CD4-positive, alpha-beta memory T cell (primary cell): Measurements from ENCODE around the gene NOX1. TPM values are rescaled to one million over a fixed set of nuclear protein-coding genes. Genes with fewer than 3 reads are reported as not detected.
"Not testable (repeated sequence)": the region's sequence is repeated elsewhere in the genome, so short reads cannot be mapped to it uniquely, and the experiment has no call there.

Source experiments
- CTCF ChIA-PET: fragments of 350-600 bp; sonication (Branson Sonifier 250); formaldehyde crosslinking; loops from one replicate; lab custom pipeline; 2021; ENCODE audit warnings: inconsistent platforms; ENCODE audit not compliant: partially characterized antibody; lab: Charles Lee
- POLR2A ChIA-PET: fragments of 350-600 bp; sonication (Branson Sonifier 250); formaldehyde crosslinking; loops from one replicate; lab custom pipeline; 2021; ENCODE audit not compliant: partially characterized antibody; lab: Charles Lee
- DNase-seq, 5 donors: peaks; one replicate each; pipeline versions ENCODE4 v3.0.0 to v3.0.0-alpha.2; 2020 to 2022; ENCODE audit warnings: mixed read lengths in 1 of 5
- H3K27ac ChIP-seq: one replicate; pipeline ENCODE4 v1.7.0; 2013; ENCODE audit warnings: low read depth, low read length
- H3K27me3 ChIP-seq: 2 replicates; pipeline ENCODE4 v1.7.0; 2013; ENCODE audit warnings: mild to moderate bottlenecking, low read length, moderate library complexity; ENCODE audit not compliant: insufficient read depth
- H3K36me3 ChIP-seq: 2 replicates; pipeline ENCODE4 v1.7.0; 2013; ENCODE audit warnings: mild to moderate bottlenecking, low read length, moderate library complexity; ENCODE audit not compliant: insufficient read depth
- H3K4me1 ChIP-seq: 2 replicates; pipeline ENCODE4 v1.7.0; 2013; ENCODE audit warnings: mild to moderate bottlenecking, low read length, moderate library complexity; ENCODE audit not compliant: insufficient read depth
- H3K4me3 ChIP-seq, 2 donors: one replicate each; pipeline ENCODE4 v1.7.0; 2013; ENCODE audit warnings: low read length in 2 of 2, mild to moderate bottlenecking in 1 of 2
- H3K9me3 ChIP-seq, 2 donors: one replicate each; pipeline ENCODE4 v1.7.0; 2013; ENCODE audit warnings: low read length in 2 of 2, control low read depth in 1 of 2; ENCODE audit not compliant: control insufficient read depth in 1 of 2
- H3K27ac Mint-ChIP-seq, 7 donors: one replicate each; pipeline ENCODE4 v1.8.0; 2020 to 2021; ENCODE audit warnings: mixed read lengths in 7 of 7, mild to moderate bottlenecking in 6 of 7, inconsistent platforms in 3 of 7, moderate library complexity in 3 of 7
- H3K27me3 Mint-ChIP-seq, 2 donors: one replicate each; pipeline ENCODE4 v1.8.0; 2020 to 2021; ENCODE audit warnings: mixed read lengths in 2 of 2
- H3K36me3 Mint-ChIP-seq, 2 donors: one replicate each; pipeline ENCODE4 v1.8.0; 2020 to 2021; ENCODE audit warnings: mixed read lengths in 2 of 2, inconsistent platforms in 1 of 2, mild to moderate bottlenecking in 1 of 2
- H3K4me1 Mint-ChIP-seq, 4 donors: one replicate each; pipeline ENCODE4 v1.8.0; 2020 to 2021; ENCODE audit warnings: mixed read lengths in 4 of 4, mild to moderate bottlenecking in 1 of 4
- H3K4me3 Mint-ChIP-seq, 8 donors: one replicate each; pipeline ENCODE4 v1.8.0; 2020 to 2021; ENCODE audit warnings: mixed read lengths in 8 of 8, mild to moderate bottlenecking in 7 of 8, moderate library complexity in 6 of 8, inconsistent platforms in 3 of 8
- H3K9me3 Mint-ChIP-seq, 8 donors: one replicate each; pipeline ENCODE4 v1.8.0; 2020 to 2021; ENCODE audit warnings: mixed read lengths in 8 of 8, mild to moderate bottlenecking in 5 of 8, inconsistent platforms in 3 of 8, moderate library complexity in 1 of 8
- intact Hi-C: fragments of 100-400 bp; cut with micrococcal nuclease; formaldehyde crosslinking; loops from one replicate; pipeline ENCODE4 v1.15.1; 2023
- polyA plus RNA-seq, 2 donors: library from polyadenylated mRNA; unstranded; fragments of 300-500 nt; fragmentation: Illumina TruSeq; gene quantifications; one replicate each; pipeline ENCODE4 v1.2.3, GENCODE V29; 2021
- total RNA-seq, 2 experiments: library from RNA; stranded (reverse); gene quantifications; one replicate each; pipeline ENCODE4 v1.2.3, GENCODE V29; 2021

NOX1 gene
- total and polyA plus RNA-seq, 4 experiments from 2014 or later, result not detected

DNA sequence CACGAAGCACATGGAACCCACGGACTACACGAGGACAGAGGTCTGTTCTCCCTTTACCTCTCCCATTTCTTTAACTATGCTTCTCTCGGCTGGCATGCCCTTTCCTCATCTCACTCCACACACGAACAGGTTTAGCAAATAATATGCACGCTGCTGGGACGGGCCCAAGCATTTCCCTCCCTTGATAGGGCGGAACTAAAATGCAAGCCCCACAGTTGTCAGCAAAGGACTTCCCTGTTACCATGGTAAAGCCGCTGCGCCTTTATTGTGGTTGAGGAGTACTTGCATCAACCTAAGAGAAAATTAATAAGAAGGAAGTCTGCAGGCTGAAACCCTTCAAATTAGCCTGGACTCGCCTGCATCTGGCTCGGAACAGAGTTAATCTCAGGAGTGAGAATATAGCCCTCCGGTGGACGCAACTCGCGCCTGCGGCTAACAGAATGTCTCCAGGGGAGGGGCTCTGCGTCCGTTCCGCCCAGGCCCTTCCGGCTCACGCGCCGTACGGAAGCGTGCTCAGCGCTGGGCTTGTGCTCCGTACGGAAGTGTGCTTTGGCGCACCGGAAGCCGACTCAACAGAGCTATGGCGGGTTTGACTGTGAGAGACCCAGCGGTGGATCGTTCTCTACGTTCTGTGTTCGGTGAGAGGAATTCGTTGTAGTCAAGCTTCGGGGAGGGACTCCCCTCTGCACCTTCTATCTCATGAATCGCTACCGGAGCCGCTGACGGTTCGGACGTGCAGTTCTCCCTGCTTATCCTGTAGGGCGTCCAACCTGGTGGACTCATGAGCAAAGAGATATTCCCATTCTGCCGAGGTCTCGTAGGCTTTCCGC, 54.1 kb downstream of the NOX1 start, which contains the start of gene CSTF2:
Gene CSTF2, plus strand, starts transcription at position 555 of the 830 bp plus-strand sequence. Its CDS starts 26 bp downstream, at position 581.
- H3K4me3 Mint-ChIP-seq, result peak within 1 kb of the TSS; percentile 84 to 92 (median 88)
- H3K27ac Mint-ChIP-seq, result peak within 1 kb of the TSS; percentile 80 to 99 (median 95)
- Histone ChIP-seq H3K4me1 (peaks cover 4% of the 10 kb centered on the region), H3K27ac (peak within 1 kb of the TSS; percentile 83), H3K36me3 (peaks cover 10% of the 10 kb centered on the region), H3K4me3 (peak within 1 kb of the TSS; percentile 74 to 81), H3K9me3 (no peaks in the 10 kb centered on the region), H3K27me3 (no peaks in the 10 kb centered on the region)
- peaks cover 0 to 2% (median 0%) of the 10 kb centered on the region in 8 donors for H3K9me3 Mint-ChIP-seq
- peak; percentile 82 to 90 (median 84) for DNase-seq
- peaks cover 4 to 32% of the 10 kb centered on the region in 2 donors for H3K36me3 Mint-ChIP-seq
- intact Hi-C loops, result loop anchor here (1.0 to 10.0 kb wide), 5 partner anchors 9 to 1111 kb away; partner anchors contain the start of genes CENPI, GLA and HNRNPH2
- CTCF ChIA-PET, result interaction anchor here (1.0 to 1.5 kb wide), 3 partner anchors 10 to 571 kb away, joined by 3 to 6 read pairs (median 4); partner anchors contain the start of gene RPL36A
- peaks cover 5 to 15% (median 8%) of the 10 kb centered on the region in 4 donors for H3K4me1 Mint-ChIP-seq
- POLR2A ChIA-PET, result interaction anchor here (0.8 to 1.4 kb wide), 4 partner anchors 9 to 796 kb away, joined by 3 to 8 read pairs (median 6); partner anchors contain the start of gene RPL36A
- H3K27me3 Mint-ChIP-seq, result peaks cover 0 to 2% of the 10 kb centered on the region in 2 donors

DNA sequence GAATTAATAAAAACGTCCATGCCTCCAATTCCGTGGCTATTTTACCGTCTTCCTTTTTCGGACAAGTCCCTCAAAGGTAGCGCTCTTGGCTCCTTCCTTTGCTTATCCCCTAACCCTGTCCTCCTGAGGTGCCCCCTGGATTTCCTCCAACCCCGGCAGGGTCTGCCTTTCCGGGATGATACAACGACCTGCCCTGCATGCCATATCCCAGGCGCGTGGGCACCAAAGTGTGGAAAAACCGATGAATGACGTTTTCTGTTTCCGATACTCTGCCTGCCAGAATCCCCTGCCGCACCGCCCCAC, 54.7 kb downstream of the NOX1 start:
- peaks cover 0 to 2% (median 0%) of the 10 kb centered on the region in 8 donors for H3K9me3 Mint-ChIP-seq
- POLR2A ChIA-PET, result interaction anchor here (1.1 kb wide), 1 partner anchor 10 kb away, joined by 8 read pairs; no protein-coding TSS in a partner anchor

DNA sequence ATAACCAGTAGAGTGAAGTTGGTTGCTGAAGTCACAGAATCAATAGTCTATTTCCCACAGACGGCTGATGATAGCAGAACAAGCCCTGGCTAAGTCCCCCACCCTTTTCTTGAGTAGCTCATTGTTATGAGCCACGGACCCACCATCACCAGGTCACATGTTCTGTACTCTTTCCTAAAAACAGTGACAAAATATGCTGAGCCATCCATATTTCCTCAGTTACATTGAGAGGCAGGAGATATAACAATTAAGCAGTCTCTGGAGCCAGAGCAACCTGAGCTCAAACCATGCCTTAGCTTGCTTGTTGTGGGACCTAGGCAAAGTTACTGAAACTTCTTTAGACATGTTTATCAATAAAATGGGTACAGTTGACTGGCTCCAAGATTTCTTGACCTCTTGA, 56.8 kb downstream of the NOX1 start:
- peaks cover 0 to 2% (median 0%) of the 10 kb centered on the region in 8 donors for H3K9me3 Mint-ChIP-seq
- H3K27ac ChIP-seq, result no peak overlapping the region
- H3K36me3 Mint-ChIP-seq, result peaks cover 0 to 12% of the 10 kb centered on the region in 2 donors
- H3K9me3 ChIP-seq, result no peaks in the 10 kb centered on the region
- ChIA-PET POLR2A (no interaction called here), CTCF (no interaction called here)
- intact Hi-C loops, result no loop called here
- no peak for DNase-seq
- no peak overlapping the region for H3K4me3 ChIP-seq
- H3K4me1 Mint-ChIP-seq, result peaks cover 5 to 15% (median 8%) of the 10 kb centered on the region in 4 donors
- H3K27me3 Mint-ChIP-seq, result peaks cover 6 to 7% of the 10 kb centered on the region in 2 donors
- peaks cover 4% of the 10 kb centered on the region for H3K4me1 ChIP-seq
- no peaks in the 10 kb centered on the region for H3K27me3 ChIP-seq
- H3K27ac Mint-ChIP-seq, result no peak overlapping the region
- H3K36me3 ChIP-seq, result no peaks in the 10 kb centered on the region
- H3K4me3 Mint-ChIP-seq, result no peak overlapping the region

More for the DNA sequence above, 54.7 kb downstream of the NOX1 start:
- peak overlapping the region; percentile 80 to 99 (median 95) for H3K27ac Mint-ChIP-seq
- Histone ChIP-seq H3K27ac (peak overlapping the region; percentile 83), H3K36me3 (peaks cover 10% of the 10 kb centered on the region), H3K4me1 (peaks cover 4% of the 10 kb centered on the region), H3K9me3 (no peaks in the 10 kb centered on the region), H3K27me3 (no peaks in the 10 kb centered on the region), H3K4me3 (peak overlapping the region; percentile 73 to 74)
- DNase-seq, result no peak
- H3K4me3 Mint-ChIP-seq, result peak overlapping the region; percentile 84 to 92 (median 88)
- peaks cover 4 to 28% of the 10 kb centered on the region in 2 donors for H3K36me3 Mint-ChIP-seq
- H3K27me3 Mint-ChIP-seq, result peaks cover 2 to 4% of the 10 kb centered on the region in 2 donors
- CTCF ChIA-PET, result interaction anchor here (1.5 kb wide), 1 partner anchor 10 kb away, joined by 6 read pairs; no protein-coding TSS in a partner anchor
- H3K4me1 Mint-ChIP-seq, result peaks cover 5 to 15% (median 8%) of the 10 kb centered on the region in 4 donors
- intact Hi-C loops, result no loop called here

DNA sequence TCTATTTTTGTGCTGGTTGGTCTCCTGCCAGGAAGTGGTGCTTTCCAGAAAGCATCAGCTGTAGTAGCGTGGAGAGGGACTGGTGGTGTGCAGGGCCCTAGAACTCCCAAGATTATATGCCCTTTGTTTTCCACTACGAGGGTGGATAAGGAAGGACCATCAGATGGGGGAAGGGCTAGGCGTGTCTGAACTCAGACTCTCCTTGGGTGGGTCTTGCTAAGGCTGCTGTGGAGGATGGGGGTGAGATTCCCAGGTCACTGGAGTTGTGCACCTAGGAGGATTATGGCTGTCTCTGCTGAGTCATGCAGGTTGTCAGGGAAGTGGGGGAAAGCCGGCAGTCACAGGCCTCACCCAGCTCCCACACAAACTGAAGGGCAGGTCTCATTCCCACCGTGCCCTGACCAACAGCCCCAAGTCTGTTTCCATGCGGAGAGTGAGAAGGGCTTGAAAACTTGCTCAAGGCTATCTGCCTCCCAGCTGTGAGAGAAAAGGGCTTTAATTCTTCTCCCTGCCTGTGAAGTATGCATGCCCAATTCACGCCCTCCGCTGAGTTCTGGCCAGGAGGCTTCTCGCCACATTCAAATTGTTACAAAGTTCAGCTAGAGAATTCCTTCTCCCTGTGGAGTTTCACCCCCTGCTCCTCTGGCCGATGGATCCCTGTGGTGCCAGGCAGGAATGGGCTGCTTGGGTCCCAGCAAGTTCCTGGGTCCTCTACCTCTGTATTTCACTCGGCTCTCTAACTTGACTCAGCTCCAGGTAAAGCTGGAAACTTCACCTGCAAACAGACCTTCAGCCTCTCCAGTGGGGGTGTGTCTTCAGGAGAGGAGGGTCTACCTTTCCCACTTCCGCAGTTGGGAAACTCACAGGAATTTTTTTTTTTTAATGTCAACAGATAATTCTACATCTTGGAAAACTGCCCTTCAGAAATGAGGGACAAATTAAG, 61.7 kb downstream of the NOX1 start:
- H3K36me3 Mint-ChIP-seq, result peaks cover 0 to 1% of the 10 kb centered on the region in 2 donors
- Histone ChIP-seq H3K9me3 (no peaks in the 10 kb centered on the region), H3K4me3 (no peak overlapping the region), H3K27me3 (no peaks in the 10 kb centered on the region), H3K36me3 (no peaks in the 10 kb centered on the region), H3K4me1 (no peaks in the 10 kb centered on the region), H3K27ac (no peak overlapping the region)
- no peak overlapping the region for H3K27ac Mint-ChIP-seq
- ChIA-PET POLR2A (no interaction called here), CTCF (no interaction called here)
- H3K4me1 Mint-ChIP-seq, result no peaks in the 10 kb centered on the region
- H3K9me3 Mint-ChIP-seq, result peaks cover 0 to 4% (median under 1%) of the 10 kb centered on the region in 8 donors
- no peak overlapping the region for H3K4me3 Mint-ChIP-seq
- no peak for DNase-seq
- peaks cover 11 to 22% of the 10 kb centered on the region in 2 donors for H3K27me3 Mint-ChIP-seq
- intact Hi-C loops, result no loop called here

DNA sequence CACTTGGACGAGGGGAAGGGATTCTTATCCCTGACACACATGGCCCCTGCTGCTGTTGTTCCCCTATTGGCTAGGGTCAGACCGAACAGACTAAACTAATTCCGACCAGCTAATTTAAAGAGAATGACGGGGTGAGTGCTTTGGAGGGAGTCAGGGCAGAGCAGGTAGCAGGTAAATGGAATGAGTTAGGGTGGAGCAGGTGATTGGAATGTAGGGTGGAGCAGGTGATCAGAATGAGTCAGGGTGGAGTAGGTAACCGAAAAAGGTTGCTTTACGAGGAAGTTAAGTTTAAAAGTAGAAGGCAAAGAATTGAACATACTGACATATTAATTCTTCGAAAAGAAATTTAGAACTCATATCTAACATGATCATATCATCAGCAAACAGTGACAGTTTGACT, 65.9 kb downstream of the NOX1 start:
- H3K4me1 Mint-ChIP-seq, H3K36me3 ChIP-seq, H3K27me3 ChIP-seq, CTCF ChIA-PET, POLR2A ChIA-PET, H3K36me3 Mint-ChIP-seq, H3K4me3 ChIP-seq, H3K4me1 ChIP-seq, H3K27ac ChIP-seq, H3K4me3 Mint-ChIP-seq, H3K27ac Mint-ChIP-seq, DNase-seq, intact Hi-C loops, H3K9me3 ChIP-seq: not testable (repeated sequence)
- H3K9me3 Mint-ChIP-seq, result peaks cover 3 to 25% (median 10%) of the 10 kb centered on the region in 8 donors
- H3K27me3 Mint-ChIP-seq, result peaks cover 10 to 22% of the 10 kb centered on the region in 2 donors

DNA sequence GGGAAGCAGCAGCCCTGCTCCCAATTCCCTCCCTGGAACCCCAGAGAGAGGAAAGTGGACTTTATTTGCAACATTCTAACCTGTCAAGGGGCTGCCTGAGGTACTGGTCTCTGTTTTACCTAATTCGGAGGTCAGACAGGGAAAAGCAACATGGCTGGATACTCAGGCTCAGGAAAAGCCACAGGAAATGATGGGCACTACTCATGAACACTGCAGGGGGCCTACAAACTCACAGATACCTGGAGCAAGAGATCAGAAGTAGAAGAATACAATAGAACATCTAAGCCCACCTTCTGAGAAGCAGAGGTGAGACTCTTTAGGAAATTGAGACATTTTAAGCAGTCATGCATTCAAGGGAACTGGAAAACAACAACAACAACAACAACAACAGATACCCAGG, 69.4 kb downstream of the NOX1 start:
- no peaks in the 10 kb centered on the region for H3K4me1 Mint-ChIP-seq
- peaks cover 6 to 15% of the 10 kb centered on the region in 2 donors for H3K27me3 Mint-ChIP-seq
- H3K9me3 Mint-ChIP-seq, result peaks cover 3 to 25% (median 10%) of the 10 kb centered on the region in 8 donors
- no peak overlapping the region for H3K27ac ChIP-seq
- no peak overlapping the region for H3K4me3 ChIP-seq
- no peak for DNase-seq
- intact Hi-C loops, result no loop called here
- CTCF ChIA-PET, result no interaction called here
- H3K36me3 ChIP-seq, result no peaks in the 10 kb centered on the region
- no peaks in the 10 kb centered on the region for H3K9me3 ChIP-seq
- POLR2A ChIA-PET, result no interaction called here
- H3K4me1 ChIP-seq, result no peaks in the 10 kb centered on the region
- no peak overlapping the region for H3K4me3 Mint-ChIP-seq
- no peaks in the 10 kb centered on the region for H3K27me3 ChIP-seq
- peaks cover 0 to 1% of the 10 kb centered on the region in 2 donors for H3K36me3 Mint-ChIP-seq
- H3K27ac Mint-ChIP-seq, result no peak overlapping the region
